H1 (cell line): ENCODE measurements around the gene DNAH1. TPM values are rescaled to one million over a fixed set of nuclear protein-coding genes. Genes with fewer than 3 reads are reported as not detected.

Experiments used
- CTCF ChIA-PET: fragments of 300-600 bp; sonication (Branson Sonifier 250); formaldehyde crosslinking; loops from one replicate; lab custom pipeline; 2021; ENCODE audit not compliant: partially characterized antibody; lab: Charles Lee
- POLR2A ChIA-PET: fragments of 300-600 bp; sonication (Branson Sonifier 250); formaldehyde crosslinking; loops from one replicate; lab custom pipeline; 2021; ENCODE audit warnings: inconsistent platforms; ENCODE audit not compliant: partially characterized antibody; lab: Charles Lee
- DNase-seq, 2 experiments: peaks; one replicate each; pipeline versions ENCODE4 v3.0.0 to v3.0.0-alpha.2; 2010 to 2022; ENCODE audit warnings: low spot score in 2 of 2, low read depth in 1 of 2, mixed read lengths in 1 of 2
- FAIRE-seq: peaks from 2 replicates; lab custom pipeline; 2011; peaks lifted over from hg19 to GRCh38; lab: Jason Lieb, UNC
- H2AFZ ChIP-seq: 2 replicates; pipeline ENCODE4 v1.8.1; 2012; ENCODE audit warnings: low read length, inconsistent platforms
- H2AK5ac ChIP-seq: 2 replicates; pipeline ENCODE4 v1.6.1; 2013; ENCODE audit warnings: low read depth, low read length
- H2BK120ac ChIP-seq: replicated peaks from 2 replicates; pipeline ENCODE3; 2013; ENCODE audit warnings: low read depth, low read length, inconsistent platforms
- H2BK12ac ChIP-seq: 2 replicates; pipeline ENCODE4 v1.6.1; 2013; ENCODE audit warnings: low read depth, low read length
- H2BK15ac ChIP-seq: 2 replicates; pipeline ENCODE4 v1.6.1; 2013; ENCODE audit warnings: low read length
- H2BK20ac ChIP-seq: 2 replicates; pipeline ENCODE4 v1.6.1; 2013; ENCODE audit warnings: low read length
- H2BK5ac ChIP-seq: 2 replicates; pipeline ENCODE4 v1.6.1; 2013; ENCODE audit warnings: low read depth, low read length
- H3K14ac ChIP-seq: 2 replicates; pipeline ENCODE4 v1.6.1; 2013; ENCODE audit warnings: inconsistent platforms; ENCODE audit not compliant: insufficient read length
- H3K18ac ChIP-seq: 2 replicates; pipeline ENCODE4 v1.6.1; 2013; ENCODE audit warnings: low read length; ENCODE audit errors: extremely low read depth
- H3K23ac ChIP-seq: 2 replicates; pipeline ENCODE4 v1.6.1; 2013; ENCODE audit warnings: inconsistent platforms; ENCODE audit not compliant: insufficient read length
- H3K23me2 ChIP-seq: 2 replicates; pipeline ENCODE4 v1.6.1; 2013; ENCODE audit warnings: low read depth, low read length
- H3K27ac ChIP-seq: 2 replicates; pipeline ENCODE4 v1.6.1; 2011; ENCODE audit warnings: low read depth, low read length, inconsistent platforms
- H3K27me3 ChIP-seq, 4 experiments: replicated peaks in 1 of 4; 1 replicate in 1 of 4; 2 replicates in 3 of 4; pipeline versions ENCODE4 v1.6.1 to v1.8.1; 2011 to 2013; ENCODE audit warnings: low read length in 3 of 4, mild to moderate bottlenecking in 3 of 4, inconsistent platforms in 2 of 4, mixed read lengths in 2 of 4, moderate library complexity in 1 of 4; ENCODE audit not compliant: control insufficient read depth in 3 of 4, insufficient read depth in 3 of 4; ENCODE audit errors: extremely low read depth in 1 of 4
- H3K36me3 ChIP-seq, 4 experiments: 2 replicates each; pipeline versions ENCODE4 v1.6.1 to v1.8.1; 2011 to 2013; ENCODE audit warnings: mild to moderate bottlenecking in 4 of 4, low read length in 3 of 4, moderate library complexity in 2 of 4, control low read depth in 1 of 4, inconsistent platforms in 1 of 4; ENCODE audit not compliant: insufficient read depth in 4 of 4, control insufficient read depth in 2 of 4
- H3K4ac ChIP-seq: replicated peaks from 2 replicates; pipeline ENCODE3; 2013; ENCODE audit warnings: low read length, low read depth, mixed read lengths, inconsistent platforms; ENCODE audit not compliant: insufficient read length
- H3K4me1 ChIP-seq, 4 experiments: replicated peaks in 1 of 4; 1 replicate in 1 of 4; 2 replicates in 3 of 4; pipeline versions ENCODE4 v1.6.1 to v1.8.1; 2011 to 2013; ENCODE audit warnings: low read length in 3 of 4, inconsistent platforms in 2 of 4, mixed read lengths in 1 of 4; ENCODE audit not compliant: insufficient read depth in 4 of 4, control insufficient read depth in 3 of 4
- H3K4me2 ChIP-seq, 2 experiments: 2 replicates each; pipeline versions ENCODE4 v1.6.1 to v1.8.1; 2011 to 2013; ENCODE audit warnings: low read depth in 2 of 2, low read length in 2 of 2, control low read depth in 1 of 2, inconsistent platforms in 1 of 2, mild to moderate bottlenecking in 1 of 2; ENCODE audit not compliant: insufficient read depth in 1 of 2
- H3K4me3 ChIP-seq, 4 experiments: fragments of 200-600, 300-600 bp in 1 of 4; sonication (generic), shearing (Covaris generic), sonication (Bioruptor Twin) in 1 of 4; 2 replicates each; pipeline versions ENCODE4 v1.5.1 to v1.8.1; 2011 to 2016; ENCODE audit warnings: low read length in 4 of 4, low read depth in 3 of 4, control low read depth in 2 of 4, inconsistent platforms in 2 of 4, mild to moderate bottlenecking in 2 of 4, mixed read lengths in 1 of 4, moderate library complexity in 1 of 4; ENCODE audit not compliant: insufficient read depth in 2 of 4; ENCODE audit errors: extremely low read depth in 1 of 4
- H3K56ac ChIP-seq: replicated peaks from 2 replicates; pipeline ENCODE3; 2013; ENCODE audit warnings: low read depth, mild to moderate bottlenecking, mixed read lengths, low read length, inconsistent platforms; ENCODE audit not compliant: insufficient read length
- H3K79me1 ChIP-seq: 2 replicates; pipeline ENCODE4 v1.6.1; 2013; ENCODE audit warnings: low read depth, low read length, control low read depth
- H3K79me2 ChIP-seq, 2 experiments: 2 replicates each; pipeline versions ENCODE4 v1.6.1 to v1.8.1; 2012 to 2013; ENCODE audit warnings: low read length in 2 of 2, mild to moderate bottlenecking in 2 of 2, inconsistent platforms in 1 of 2; ENCODE audit not compliant: insufficient read depth in 2 of 2, control insufficient read depth in 1 of 2
- H3K9ac ChIP-seq, 4 experiments: replicated peaks in 1 of 4; 1 replicate in 1 of 4; 2 replicates in 3 of 4; pipeline versions ENCODE4 v1.6.1 to v1.8.1; 2011 to 2013; ENCODE audit warnings: low read depth in 3 of 4, low read length in 3 of 4, control low read depth in 2 of 4, mild to moderate bottlenecking in 2 of 4, moderate library complexity in 2 of 4, inconsistent platforms in 1 of 4; ENCODE audit errors: extremely low read depth in 1 of 4
- H3K9me3 ChIP-seq, 2 experiments: 2 replicates each; pipeline versions ENCODE4 v1.6.1 to v1.8.1; 2012 to 2013; ENCODE audit warnings: mild to moderate bottlenecking in 2 of 2, moderate library complexity in 2 of 2, control low read depth in 1 of 2, inconsistent platforms in 1 of 2, low read depth in 1 of 2, low read length in 1 of 2, mixed read lengths in 1 of 2; ENCODE audit not compliant: insufficient read depth in 2 of 2
- H4K20me1 ChIP-seq, 2 experiments: replicated peaks in 1 of 2; 2 replicates each; pipeline versions ENCODE3 to v1.8.1; 2011 to 2013; ENCODE audit warnings: inconsistent platforms in 2 of 2, low read length in 2 of 2, mild to moderate bottlenecking in 1 of 2; ENCODE audit not compliant: insufficient read depth in 2 of 2, control insufficient read depth in 1 of 2
- H4K5ac ChIP-seq: 2 replicates; pipeline ENCODE4 v1.6.1; 2013; ENCODE audit warnings: low read length, low read depth, mixed read lengths, inconsistent platforms; ENCODE audit not compliant: insufficient read length
- H4K8ac ChIP-seq: 2 replicates; pipeline ENCODE4 v1.8.0; 2013; ENCODE audit warnings: mild to moderate bottlenecking, moderate library complexity, low read length, inconsistent platforms; ENCODE audit not compliant: insufficient read depth; ENCODE audit errors: extremely low read depth
- H4K91ac ChIP-seq: replicated peaks from 2 replicates; pipeline ENCODE3; 2013; ENCODE audit warnings: low read length, mixed read lengths, inconsistent platforms; ENCODE audit not compliant: insufficient read length
- BRCA1 ChIP-seq: IDR thresholded peaks from 2 replicates; pipeline ENCODE4 v1.6.1; 2012; ENCODE audit warnings: low read depth, low read length, improper control_type of control experiment
- CTCF ChIP-seq, 3 experiments: IDR thresholded peaks; 1 replicate in 2 of 3; 2 replicates in 1 of 3; pipeline versions ENCODE4 v1.5.1 to v1.6.1; 2011; ENCODE audit warnings: low read length in 3 of 3, mild to moderate bottlenecking in 3 of 3, inconsistent platforms in 2 of 3, low read depth in 1 of 3, moderate library complexity in 1 of 3; ENCODE audit not compliant: insufficient read depth in 1 of 3; ENCODE audit errors: control extremely low read depth in 1 of 3
- GTF2F1 ChIP-seq: IDR thresholded peaks from 2 replicates; pipeline ENCODE4 v1.6.1; 2012; ENCODE audit warnings: low read depth, low read length, improper control_type of control experiment, borderline replicate concordance
- KDM4A ChIP-seq: IDR thresholded peaks from one replicate; pipeline ENCODE4 v1.7.1; 2012; ENCODE audit warnings: low read depth, mild to moderate bottlenecking, moderate library complexity, low read length, inconsistent platforms; ENCODE audit not compliant: severe bottlenecking
- RXRA ChIP-seq: IDR thresholded peaks from 2 replicates; pipeline ENCODE4 v1.6.1; 2011; ENCODE audit warnings: low read depth, mild to moderate bottlenecking, low read length, moderate library complexity; ENCODE audit not compliant: insufficient read depth
- SP1 ChIP-seq: IDR thresholded peaks from 2 replicates; pipeline ENCODE4 v1.6.1; 2011; ENCODE audit warnings: low read depth, low read length
- SP4 ChIP-seq: IDR thresholded peaks from 2 replicates; pipeline ENCODE4 v1.6.1; 2012; ENCODE audit warnings: low read length, inconsistent platforms
- TAF1 ChIP-seq: IDR thresholded peaks from 2 replicates; pipeline ENCODE4 v1.6.1; 2011; ENCODE audit warnings: mild to moderate bottlenecking, low read depth, low read length
- WGBS, 2 experiments: shearing (Covaris generic) in 1 of 2; methylation state at CpG; one replicate each; pipeline versions ENCODE4 v1.1.6 to v1.1.7; 2013 to 2015; ENCODE audit warnings: low lambda C conversion rate in 2 of 2, mixed read lengths in 2 of 2, inconsistent platforms in 1 of 2, low coverage in 1 of 2, missing lambda C conversion rate in 1 of 2; ENCODE audit not compliant: insufficient replicate concordance in 2 of 2, insufficient coverage in 1 of 2, insufficient read length in 1 of 2; ENCODE audit errors: extremely low coverage in 1 of 2, missing lambda C conversion rate in 1 of 2; 5-methylcytosine and 5-hydroxymethylcytosine counted together
- polyA plus RNA-seq, 7 experiments: library from polyadenylated mRNA; depleted of rRNA in 3 of 7; stranded (reverse) in 5 of 7; unstranded in 2 of 7; fragments of >200 nt in 5 of 7; fragments of 200-250 nt in 2 of 7; gene quantifications; 1 replicate in 5 of 7; 2 replicates in 1 of 7; 4 replicates in 1 of 7; pipeline versions ENCODE4 v1.2.1 to v1.2.3, GENCODE V29; 2011 to 2013; ENCODE audit warnings: missing spikeins in 2 of 7, mixed read lengths in 2 of 7
- total RNA-seq: library from RNA; stranded (reverse); fragmentation: NEBNext Ultra II Directional; extraction: Animal tissue kit (Norgen Biotek cat#: 25700); gene quantifications from 2 replicates; pipeline ENCODE4 v1.2.1, GENCODE V29; 2021

The DNAH1 gene
- total and polyA plus RNA-seq, 2 of the 8 experiments (the other 6 are each of a cell fraction or from before 2014, with no cell fraction given), result 1.0 to 1.5 TPM

GRCh38 chr3:52379610-52380009 lies 63.5 kb downstream of the DNAH1 start:
- Histone ChIP-seq H3K23me2 (no peaks in the 10 kb centered on the region), H2BK120ac (no peak overlapping the region), H3K14ac (no peak overlapping the region), H2BK12ac (no peak overlapping the region), H4K8ac (no peak overlapping the region), H3K4me1 (no peaks in the 10 kb centered on the region; a peak in 1 of 7 replicates), H3K56ac (no peak overlapping the region), H3K23ac (no peak overlapping the region), H3K18ac (no peak overlapping the region; the same call in 1 of the 2 replicates), H2BK5ac (no peak overlapping the region), H3K79me2 (no peaks in the 10 kb centered on the region), H2BK15ac (no peak overlapping the region), H2BK20ac (no peak overlapping the region), H3K27me3 (no peaks in the 10 kb centered on the region; a peak in 3 of 7 replicates), H3K9ac (no peak overlapping the region), H4K20me1 (no peaks in the 10 kb centered on the region), H3K79me1 (no peaks in the 10 kb centered on the region), H4K5ac (no peak overlapping the region), H4K91ac (no peak overlapping the region), H3K4ac (no peak overlapping the region), H3K9me3 (no peaks in the 10 kb centered on the region), H3K4me2 (no peak overlapping the region), H3K4me3 (no peak overlapping the region), H3K36me3 (no peaks in the 10 kb centered on the region), H2AFZ (no peak overlapping the region), H2AK5ac (no peak overlapping the region), H3K27ac (no peak overlapping the region)
- ChIA-PET POLR2A (interaction anchor here (0.6 to 1.5 kb wide), 4 partner anchors 10 to 101 kb away, joined by 3 to 4 read pairs (median 3); partner anchors contain the start of gene WDR82), CTCF (interaction anchor here (1.3 to 13.8 kb wide), 16 partner anchors 5 to 163 kb away, joined by 3 to 271 read pairs (median 8); no protein-coding TSS in a partner anchor)
- 94% methylated on average over 10 of the region's 10 CpGs; no CpG with 5 or more reads in 1 of the 2 experiments for WGBS, 2 experiments
- no peak for DNase-seq
- FAIRE-seq, result no peak
- no peak for TF ChIP-seq BRCA1
- TF ChIP-seq RXRA, result no peak
- no peak for TF ChIP-seq KDM4A
- TF ChIP-seq SP4, result no peak
- TF ChIP-seq TAF1, result no peak
- TF ChIP-seq GTF2F1, result no peak
- no peak for TF ChIP-seq SP1
- TF ChIP-seq CTCF (IDR thresholded peaks at IDR 0.05; ENCODE audit: control extremely low read depth in 1 of 3, insufficient read depth in 1 of 3, low read depth in 1 of 3, low read length in 3 of 3), result no peak
